Measurements from ENCODE around the gene RPAP3. TPM values are rescaled to one million over a fixed set of nuclear protein-coding genes. Genes with fewer than 3 reads are reported as not detected.

Gene RPAP3
- polyA plus RNA-seq, 3 donors = 42.3 to 44.5 (median 43.5) TPM

- no peak for DNase-seq
Measured at GRCh38 chr12:47612953-47613352, 92.9 kb downstream of the RPAP3 start.

- no peak for DNase-seq
Measured at GRCh38 chr12:47611906-47612305, 93.9 kb downstream of the RPAP3 start.

Other genes with a start within 250 kb of the RPAP3 start
- gene ENDOU, start 19.5 kb upstream of the RPAP3 start, polyA plus RNA-seq (ENCODE audit: insufficient read length in 3 of 3) = under 1 TPM; 0.26 to 0.48 (median 0.46) TPM
- gene RAPGEF3, start 52.9 kb upstream of the RPAP3 start, polyA plus RNA-seq (ENCODE audit: insufficient read length in 3 of 3) = 100 to 1,000 TPM in 1 of 3 donors, 10 to 100 TPM in 2; 67.0 to 100 (median 68.6) TPM
- gene SLC48A1, start 67.2 kb upstream of the RPAP3 start, polyA plus RNA-seq (ENCODE audit: insufficient read length in 3 of 3) = 10 to 100 TPM; 54.4 to 69.8 (median 55.2) TPM
- gene HDAC7, start 113.9 kb upstream of the RPAP3 start, polyA plus RNA-seq (ENCODE audit: insufficient read length in 3 of 3) = 10 to 100 TPM; 80.8 to 93.5 (median 90.2) TPM
- 1 to 10 TPM; 3.0 to 4.1 (median 3.7) TPM for gene VDR, start 199.0 kb upstream of the RPAP3 start, polyA plus RNA-seq (ENCODE audit: insufficient read length in 3 of 3)

Data from renal pelvis (tissue), 4 donors.